ENCODE results near the gene ANTXRL. TPM values are rescaled to one million over a fixed set of nuclear protein-coding genes. Genes with fewer than 3 reads are reported as not detected.
"Not testable (repeated sequence)": the region's sequence is repeated elsewhere in the genome, so short reads cannot be mapped to it uniquely, and the experiment has no call there.

Gene ANTXRL
- total RNA-seq, 1 donor from 2014 or later, result not detected

- H3K4me3 Mint-ChIP-seq (ENCODE audit: unreplicated experiment); H3K36me3 Mint-ChIP-seq (ENCODE audit: low read depth); H3K4me1 Mint-ChIP-seq (ENCODE audit: low read depth); H3K27ac Mint-ChIP-seq (ENCODE audit: unreplicated experiment); H3K9me3 Mint-ChIP-seq (ENCODE audit: low read depth); H3K27me3 Mint-ChIP-seq (ENCODE audit: low read depth); DNase-seq (ENCODE audit: low spot score): not testable (repeated sequence)
Observed at GRCh38 chr10:46368956-46369355, 82.2 kb downstream of the ANTXRL start.

GRCh38 chr10:46374410-46374809 lies 87.6 kb downstream of the ANTXRL start:
- H3K27ac Mint-ChIP-seq (ENCODE audit: unreplicated experiment); H3K27me3 Mint-ChIP-seq (ENCODE audit: low read depth); H3K4me1 Mint-ChIP-seq (ENCODE audit: low read depth); H3K36me3 Mint-ChIP-seq (ENCODE audit: low read depth); DNase-seq (ENCODE audit: low spot score); H3K9me3 Mint-ChIP-seq (ENCODE audit: low read depth); H3K4me3 Mint-ChIP-seq (ENCODE audit: unreplicated experiment): not testable (repeated sequence)

- not testable (repeated sequence) for H3K4me3 Mint-ChIP-seq (ENCODE audit: unreplicated experiment); DNase-seq (ENCODE audit: low spot score); H3K27ac Mint-ChIP-seq (ENCODE audit: unreplicated experiment); H3K27me3 Mint-ChIP-seq (ENCODE audit: low read depth); H3K4me1 Mint-ChIP-seq (ENCODE audit: low read depth); H3K36me3 Mint-ChIP-seq (ENCODE audit: low read depth); H3K9me3 Mint-ChIP-seq (ENCODE audit: low read depth)
Observed at GRCh38 chr10:46375406-46375805, 88.6 kb downstream of the ANTXRL start, which contains the start of gene ANXA8L1. Gene ANXA8L1 (plus strand): TSS chr10:46375776. CDS start chr10:46375852, 76 bp downstream.

- not testable (repeated sequence) for DNase-seq (ENCODE audit: low spot score); H3K4me1 Mint-ChIP-seq (ENCODE audit: low read depth); H3K27ac Mint-ChIP-seq (ENCODE audit: unreplicated experiment); H3K36me3 Mint-ChIP-seq (ENCODE audit: low read depth); H3K4me3 Mint-ChIP-seq (ENCODE audit: unreplicated experiment); H3K27me3 Mint-ChIP-seq (ENCODE audit: low read depth); H3K9me3 Mint-ChIP-seq (ENCODE audit: low read depth)
Observed at GRCh38 chr10:46377022-46377421, 90.2 kb downstream of the ANTXRL start.

GRCh38 chr10:46377651-46378050 lies 90.9 kb downstream of the ANTXRL start:
- H3K27ac Mint-ChIP-seq (ENCODE audit: unreplicated experiment); H3K4me1 Mint-ChIP-seq (ENCODE audit: low read depth); H3K9me3 Mint-ChIP-seq (ENCODE audit: low read depth); H3K4me3 Mint-ChIP-seq (ENCODE audit: unreplicated experiment); H3K36me3 Mint-ChIP-seq (ENCODE audit: low read depth); H3K27me3 Mint-ChIP-seq (ENCODE audit: low read depth); DNase-seq (ENCODE audit: low spot score): not testable (repeated sequence)

- DNase-seq (ENCODE audit: low spot score); H3K36me3 Mint-ChIP-seq (ENCODE audit: low read depth); H3K4me3 Mint-ChIP-seq (ENCODE audit: unreplicated experiment); H3K27me3 Mint-ChIP-seq (ENCODE audit: low read depth); H3K27ac Mint-ChIP-seq (ENCODE audit: unreplicated experiment); H3K4me1 Mint-ChIP-seq (ENCODE audit: low read depth); H3K9me3 Mint-ChIP-seq (ENCODE audit: low read depth): not testable (repeated sequence)
Observed at GRCh38 chr10:46378108-46378507, 91.3 kb downstream of the ANTXRL start.

- not testable (repeated sequence) for H3K36me3 Mint-ChIP-seq (ENCODE audit: low read depth); DNase-seq (ENCODE audit: low spot score); H3K9me3 Mint-ChIP-seq (ENCODE audit: low read depth); H3K4me1 Mint-ChIP-seq (ENCODE audit: low read depth); H3K27me3 Mint-ChIP-seq (ENCODE audit: low read depth); H3K4me3 Mint-ChIP-seq (ENCODE audit: unreplicated experiment); H3K27ac Mint-ChIP-seq (ENCODE audit: unreplicated experiment)
Observed at GRCh38 chr10:46379233-46379848, 92.5 kb downstream of the ANTXRL start.

Other genes with a start within 250 kb of the ANTXRL start
- not detected in 3 replicates for gene MSMB, start 240.7 kb upstream of the ANTXRL start, total RNA-seq
- gene ANXA8L1, start 88.8 kb downstream of the ANTXRL start, total RNA-seq, result 0.27 to 0.97 TPM in 2 of 3 replicates, not detected in the other
- gene NPY4R, start 179.0 kb downstream of the ANTXRL start, total RNA-seq, result 0.30 to 0.53 TPM in 2 of 3 replicates, not detected in the other

Data from chondrocyte (in vitro differentiated cells).